ENCODE results near the gene ZBTB26. TPM values are rescaled to one million over a fixed set of nuclear protein-coding genes. Genes with fewer than 3 reads are reported as not detected.
A peak's percentile ranks its signal among the peaks of the same experiment; 100 is the strongest.
"Not testable (repeated sequence)": the region's sequence is repeated elsewhere in the genome, so short reads cannot be mapped to it uniquely, and the experiment has no call there.

The ZBTB26 gene
- total RNA-seq, 3 donors from 2014 or later, result 6.7 to 12.0 (median 7.2) TPM

- H3K9me3 ChIP-seq, result no peaks in the 10 kb centered on the region
- intact Hi-C loops (cut with DNase I; ENCODE audit: low total_unique reads), result no loop called here
- H3K27ac ChIP-seq, result no peak overlapping the region
- no peaks in the 10 kb centered on the region for H3K4me1 ChIP-seq
- TF ChIP-seq POLR2AphosphoS5 (IDR thresholded peaks at IDR 0.05) (no peak), CTCF (IDR thresholded peaks at IDR 0.05) (no peak), POLR2A (IDR thresholded peaks at IDR 0.05) (no peak)
- H3K27me3 ChIP-seq, result no peaks in the 10 kb centered on the region
- no peaks in the 10 kb centered on the region for H3K36me3 ChIP-seq
- H3K4me3 ChIP-seq, result no peak overlapping the region
- no peak for DNase-seq (ENCODE audit: low spot score in 2 of 2)
Measured at GRCh38 chr9:122923947-122924346, 7.4 kb downstream of the ZBTB26 start.

DNA sequence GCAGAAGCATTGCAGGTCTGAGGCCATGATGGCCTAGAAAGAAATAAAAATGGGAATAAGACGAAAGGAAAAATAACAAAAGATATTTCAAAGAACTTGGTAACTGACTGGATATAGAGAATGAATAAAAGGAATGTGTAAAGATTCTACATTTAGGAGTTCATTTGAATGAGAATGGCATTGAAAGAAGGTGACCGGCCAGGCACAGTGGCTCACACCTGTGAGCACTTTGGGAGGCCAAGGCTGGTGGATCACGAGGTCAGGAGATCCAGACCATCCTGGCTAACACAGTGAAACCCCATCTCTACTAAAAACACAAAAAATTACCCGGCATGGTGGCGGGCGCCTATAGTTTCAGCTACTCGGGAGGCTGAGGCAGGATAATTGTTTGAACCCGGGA, 8.6 kb downstream of the ZBTB26 start:
- no peaks in the 10 kb centered on the region for H3K27me3 ChIP-seq
- H3K9me3 ChIP-seq, result no peaks in the 10 kb centered on the region

DNA sequence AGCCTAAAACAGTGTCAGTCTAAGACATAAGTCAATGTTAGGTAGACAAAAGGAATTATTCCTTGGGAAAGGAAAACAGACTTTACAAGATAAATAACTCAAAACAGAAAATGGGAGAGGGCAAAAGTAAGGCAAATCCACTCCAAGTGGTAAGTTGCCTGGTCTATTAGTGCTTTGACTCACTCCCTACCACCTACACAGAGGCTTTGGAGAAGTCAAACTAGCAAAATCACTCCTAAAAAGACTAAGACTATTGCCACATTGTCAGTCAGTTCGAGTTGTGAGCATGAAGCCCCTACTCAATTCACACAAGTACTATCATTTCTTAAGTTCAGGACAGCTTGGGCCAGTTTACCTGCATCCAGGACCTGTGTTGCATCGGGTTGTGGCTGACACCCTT, 13.0 kb downstream of the ZBTB26 start:
- Histone ChIP-seq H3K4me1 (no peaks in the 10 kb centered on the region), H3K9me3 (no peaks in the 10 kb centered on the region), H3K36me3 (no peaks in the 10 kb centered on the region), H3K27ac (no peak overlapping the region), H3K27me3 (no peaks in the 10 kb centered on the region), H3K4me3 (no peak overlapping the region)
- intact Hi-C loops (cut with DNase I; ENCODE audit: low total_unique reads), result no loop called here
- no peak for TF ChIP-seq CTCF (IDR thresholded peaks at IDR 0.05)
- TF ChIP-seq POLR2AphosphoS5 (IDR thresholded peaks at IDR 0.05), result no peak
- TF ChIP-seq POLR2A (IDR thresholded peaks at IDR 0.05), result no peak
- DNase-seq (ENCODE audit: low spot score in 2 of 2), result no peak

More for the DNA sequence above, 8.6 kb downstream of the ZBTB26 start:
- Histone ChIP-seq H3K4me1 (no peaks in the 10 kb centered on the region), H3K36me3 (no peaks in the 10 kb centered on the region), H3K27ac (no peak overlapping the region), H3K4me3 (no peak overlapping the region)
- intact Hi-C loops (cut with DNase I; ENCODE audit: low total_unique reads), result no loop called here
- TF ChIP-seq POLR2AphosphoS5 (IDR thresholded peaks at IDR 0.05) (no peak), POLR2A (IDR thresholded peaks at IDR 0.05) (no peak), CTCF (IDR thresholded peaks at IDR 0.05) (no peak)
- no peak for DNase-seq (ENCODE audit: low spot score in 2 of 2)

DNA sequence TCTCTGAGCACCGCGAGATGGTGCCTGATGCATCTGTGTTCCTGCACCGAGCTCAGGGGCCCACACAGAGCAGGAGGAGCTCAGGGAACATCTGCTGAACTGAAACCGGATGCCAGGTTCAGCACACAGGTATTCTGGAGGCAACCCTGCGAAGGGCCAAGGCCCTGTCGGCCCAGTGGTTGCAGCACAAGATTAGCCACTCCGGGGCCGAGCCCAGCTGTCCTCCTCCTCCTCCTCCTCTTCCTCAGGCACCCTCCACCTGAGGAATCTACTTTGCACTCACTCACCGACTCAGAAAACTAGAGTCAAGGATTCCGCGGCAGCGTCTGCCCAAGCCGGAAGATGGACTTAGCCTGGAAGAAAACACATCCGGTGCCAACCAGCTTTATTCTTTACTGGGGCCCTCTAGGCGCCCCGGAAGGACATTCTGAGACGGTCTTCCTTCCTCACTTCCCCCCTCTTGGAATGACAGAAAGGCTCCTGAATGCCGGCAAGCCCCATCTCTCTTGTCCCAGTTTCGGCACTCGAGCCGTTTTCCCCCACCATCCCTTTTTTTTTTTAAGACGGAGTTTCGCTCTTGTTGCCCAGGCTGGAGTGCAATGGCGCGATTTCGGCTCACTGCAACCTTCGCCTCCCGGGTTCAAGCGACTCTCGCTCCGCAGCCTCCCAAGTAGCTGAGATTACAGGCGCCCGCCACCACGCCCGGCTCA, 18.2 kb downstream of the ZBTB26 start, which contains the start of gene ZBTB6:
Gene ZBTB6 (minus strand): TSS at position 360 of the 710 bp plus-strand sequence. CDS start 1,251 bp downstream, outside the sequence.
- TF ChIP-seq CTCF (IDR thresholded peaks at IDR 0.05) (no peak), POLR2AphosphoS5 (IDR thresholded peaks at IDR 0.05) (peak in 2 of 3 donors; percentile 73 to 76)
- no peaks in the 10 kb centered on the region for H3K9me3 ChIP-seq
- H3K36me3 ChIP-seq, result no peaks in the 10 kb centered on the region
- H3K27me3 ChIP-seq, result no peaks in the 10 kb centered on the region
- H3K27ac ChIP-seq, result peak within 1 kb of the TSS; percentile 83 to 92
- H3K4me1 ChIP-seq, result no peaks in the 10 kb centered on the region
- H3K4me3 ChIP-seq, result peak within 1 kb of the TSS; percentile 75 to 88 (median 81)
- peak; percentile 56 to 60 for DNase-seq (ENCODE audit: low spot score in 2 of 2)
- intact Hi-C loops (cut with DNase I; ENCODE audit: low total_unique reads), result no loop called here

- Histone ChIP-seq H3K27me3 (no peaks in the 10 kb centered on the region), H3K4me1 (no peaks in the 10 kb centered on the region), H3K9me3 (no peaks in the 10 kb centered on the region), H3K36me3 (no peaks in the 10 kb centered on the region), H3K27ac (peak overlapping the region; percentile 83 to 92), H3K4me3 (peak overlapping the region; percentile 75 to 88 (median 81))
- DNase-seq (ENCODE audit: low spot score in 2 of 2), result no peak
- intact Hi-C loops (cut with DNase I; ENCODE audit: low total_unique reads), result no loop called here
- TF ChIP-seq POLR2AphosphoS5 (IDR thresholded peaks at IDR 0.05) (no peak), POLR2A (IDR thresholded peaks at IDR 0.05) (no peak), CTCF (IDR thresholded peaks at IDR 0.05) (no peak)
Measured at GRCh38 chr9:122912671-122912963, 18.7 kb downstream of the ZBTB26 start.

DNA sequence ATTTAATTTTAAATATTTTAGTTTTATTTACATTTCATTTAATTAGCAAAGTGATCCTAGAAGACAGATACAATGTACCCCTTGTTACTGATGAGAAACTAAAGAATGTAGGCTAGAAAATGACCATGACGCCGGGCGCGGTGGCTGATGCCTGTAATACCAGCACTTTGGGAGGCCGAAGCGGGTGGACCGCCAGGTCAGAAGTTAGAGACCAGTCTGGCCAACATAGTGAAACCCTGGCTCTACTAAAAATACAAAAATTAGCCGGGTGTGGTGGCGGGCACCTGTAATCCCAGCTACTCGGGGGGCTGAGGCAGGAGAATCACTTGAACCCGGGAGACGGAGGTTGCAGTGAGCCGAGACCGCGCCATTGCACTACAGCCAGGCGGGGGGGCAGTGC, 25.2 kb downstream of the ZBTB26 start:
- DNase-seq (ENCODE audit: low spot score in 2 of 2); H3K4me1 ChIP-seq; H3K27me3 ChIP-seq; intact Hi-C loops (cut with DNase I; ENCODE audit: low total_unique reads); H3K4me3 ChIP-seq; H3K27ac ChIP-seq; H3K9me3 ChIP-seq; H3K36me3 ChIP-seq: not testable (repeated sequence)
